GM18505 (cell line): Measurements from ENCODE around the gene KCNG4.

Source experiments
- ATAC-seq: cut with Tn5 transposase; IDR thresholded peaks from one replicate; pipeline ENCODE4 v1.9.1; 2021; ENCODE audit not compliant: unreplicated experiment
- POLR2A ChIP-seq: IDR thresholded peaks from 4 replicates; pipeline ENCODE4 v1.6.1; 2011; ENCODE audit warnings: borderline replicate concordance; ENCODE audit not compliant: insufficient read depth, insufficient read length; ENCODE audit errors: extremely low read depth

KCNG4 gene

GRCh38 chr16:84176192-84177053, 63.4 kb downstream of the KCNG4 start:
- TF ChIP-seq POLR2A: no peak
- no peak for ATAC-seq

GRCh38 chr16:84175350-84176081, 64.3 kb downstream of the KCNG4 start:
- ATAC-seq: no peak
- no peak for TF ChIP-seq POLR2A

DNA sequence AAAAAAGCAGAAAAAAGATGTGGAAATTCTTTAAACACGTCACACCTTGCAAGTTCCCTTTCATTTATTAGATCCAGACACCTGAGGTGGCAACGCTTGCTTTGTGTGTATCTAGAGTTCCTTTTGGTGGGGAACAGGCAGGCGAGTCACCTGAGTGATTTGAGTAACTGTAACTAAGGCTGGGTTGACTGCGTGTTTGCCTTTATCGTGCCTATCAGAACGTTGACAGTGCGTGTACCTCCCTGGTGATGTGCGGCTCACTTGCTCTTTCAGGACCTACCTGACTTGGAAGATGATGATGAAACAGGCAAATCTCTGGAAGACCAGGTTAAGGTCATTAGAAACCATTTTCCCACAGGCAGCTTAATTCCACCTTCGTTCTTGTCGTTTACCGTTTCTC, 65.4 kb downstream of the KCNG4 start:
- TF ChIP-seq POLR2A: no peak
- no peak for ATAC-seq

DNA sequence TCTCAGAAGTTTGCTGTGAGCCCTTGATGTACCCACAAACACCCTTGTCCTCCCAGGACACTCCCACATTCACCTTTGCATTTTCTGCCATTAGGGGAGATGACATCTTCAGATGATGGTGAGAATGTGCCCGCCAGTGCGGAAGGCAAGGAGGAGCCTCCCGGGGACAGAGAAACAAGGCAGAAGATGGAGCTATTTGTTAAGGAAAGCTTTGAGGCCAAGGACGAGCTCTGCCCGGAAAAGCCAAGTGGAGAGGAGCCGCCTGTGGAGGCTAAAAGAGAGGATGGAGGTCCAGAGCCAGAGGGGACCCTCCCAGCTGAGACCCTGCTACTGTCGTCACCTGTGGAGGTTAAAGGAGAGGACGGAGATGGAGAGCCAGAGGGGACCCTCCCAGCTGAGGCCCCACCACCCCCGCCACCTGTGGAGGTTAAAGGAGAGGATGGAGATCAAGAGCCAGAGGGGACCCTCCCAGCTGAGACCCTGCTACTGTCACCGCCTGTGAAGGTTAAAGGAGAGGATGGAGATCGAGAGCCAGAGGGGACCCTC, 70.0 kb downstream of the KCNG4 start:
- no peak for TF ChIP-seq POLR2A
- no peak for ATAC-seq
